HG03280 (cell line): Measurements from ENCODE around the gene SPPL2B.
"Not testable (repeated sequence)": the region's sequence is repeated elsewhere in the genome, so short reads cannot be mapped to it uniquely, and the experiment has no call there.

Source experiments
- ATAC-seq: cut with Tn5 transposase; IDR thresholded peaks from one replicate; pipeline ENCODE4 v1.9.1; 2021; ENCODE audit warnings: mild to moderate bottlenecking, moderate library complexity; ENCODE audit not compliant: unreplicated experiment

SPPL2B gene

GRCh38 chr19:2336528-2337328 lies 8.2 kb downstream of the SPPL2B start:
- no peak for ATAC-seq

- ATAC-seq = no peak
These were observed 8.8 kb downstream of the SPPL2B start for GRCh38 chr19:2337329-2337707.

- ATAC-seq = no peak
These were observed 9.7 kb downstream of the SPPL2B start for GRCh38 chr19:2338055-2338615.

GRCh38 chr19:2338751-2339643 lies 10.5 kb downstream of the SPPL2B start:
- no peak for ATAC-seq

- ATAC-seq = no peak
These were observed 11.3 kb downstream of the SPPL2B start for GRCh38 chr19:2339644-2340310.

- no peak for ATAC-seq
These were observed 12.2 kb downstream of the SPPL2B start for GRCh38 chr19:2340496-2341243.

GRCh38 chr19:2341244-2341751 lies 12.8 kb downstream of the SPPL2B start:
- ATAC-seq = no peak

- ATAC-seq = no peak
These were observed 13.5 kb downstream of the SPPL2B start for GRCh38 chr19:2341982-2342381.

GRCh38 chr19:2342656-2343288 lies 14.3 kb downstream of the SPPL2B start:
- ATAC-seq = no peak

GRCh38 chr19:2343289-2343982 lies 15.0 kb downstream of the SPPL2B start:
- no peak for ATAC-seq

- ATAC-seq = no peak
These were observed 15.9 kb downstream of the SPPL2B start for GRCh38 chr19:2344381-2344870.

GRCh38 chr19:2345076-2345475 lies 16.6 kb downstream of the SPPL2B start:
- ATAC-seq = no peak

GRCh38 chr19:2345794-2346663 lies 17.5 kb downstream of the SPPL2B start:
- ATAC-seq = no peak

GRCh38 chr19:2349818-2350217 lies 21.3 kb downstream of the SPPL2B start:
- ATAC-seq = not testable (repeated sequence)

- no peak for ATAC-seq
These were observed 22.2 kb downstream of the SPPL2B start for GRCh38 chr19:2350656-2351055.

GRCh38 chr19:2351591-2351990 lies 23.1 kb downstream of the SPPL2B start:
- ATAC-seq = no peak

GRCh38 chr19:2352121-2352520 lies 23.6 kb downstream of the SPPL2B start:
- no peak for ATAC-seq
